ENCODE results near the gene RCSD1.

RCSD1 gene

DNA sequence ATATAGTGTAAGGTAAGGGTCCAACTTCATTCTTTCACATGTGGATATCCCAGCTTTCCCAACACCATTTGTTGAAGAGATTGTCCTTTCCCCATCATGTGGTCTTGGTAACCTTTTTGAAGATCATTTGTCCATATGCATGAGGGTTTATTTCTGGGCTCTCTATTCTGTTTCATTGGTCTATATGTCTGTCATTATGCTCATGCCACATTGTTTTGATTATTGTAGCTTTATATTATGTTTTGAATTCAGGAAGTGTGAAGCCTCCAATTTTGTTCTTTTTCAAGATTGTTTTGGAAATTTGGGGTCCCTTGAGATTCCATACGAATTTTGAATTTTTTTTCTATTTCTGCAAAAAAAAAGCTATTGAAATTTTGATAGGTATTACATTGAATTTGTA, 15.2 kb upstream of the RCSD1 start:
- Histone ChIP-seq H3K36me3 (replicated peaks) (no peaks in the 10 kb centered on the region), H3K27me3 (replicated peaks) (no peaks in the 10 kb centered on the region), H3K27ac (no peak overlapping the region), H3K4me3 (ENCODE audit: low read depth, low read length) (no peak overlapping the region)
- in situ Hi-C loops (cut with HindIII; ENCODE audit: low pct_ligation_motif_present, low sequenced_read_pairs) = no loop called here
- TF ChIP-seq, protein P1, sequence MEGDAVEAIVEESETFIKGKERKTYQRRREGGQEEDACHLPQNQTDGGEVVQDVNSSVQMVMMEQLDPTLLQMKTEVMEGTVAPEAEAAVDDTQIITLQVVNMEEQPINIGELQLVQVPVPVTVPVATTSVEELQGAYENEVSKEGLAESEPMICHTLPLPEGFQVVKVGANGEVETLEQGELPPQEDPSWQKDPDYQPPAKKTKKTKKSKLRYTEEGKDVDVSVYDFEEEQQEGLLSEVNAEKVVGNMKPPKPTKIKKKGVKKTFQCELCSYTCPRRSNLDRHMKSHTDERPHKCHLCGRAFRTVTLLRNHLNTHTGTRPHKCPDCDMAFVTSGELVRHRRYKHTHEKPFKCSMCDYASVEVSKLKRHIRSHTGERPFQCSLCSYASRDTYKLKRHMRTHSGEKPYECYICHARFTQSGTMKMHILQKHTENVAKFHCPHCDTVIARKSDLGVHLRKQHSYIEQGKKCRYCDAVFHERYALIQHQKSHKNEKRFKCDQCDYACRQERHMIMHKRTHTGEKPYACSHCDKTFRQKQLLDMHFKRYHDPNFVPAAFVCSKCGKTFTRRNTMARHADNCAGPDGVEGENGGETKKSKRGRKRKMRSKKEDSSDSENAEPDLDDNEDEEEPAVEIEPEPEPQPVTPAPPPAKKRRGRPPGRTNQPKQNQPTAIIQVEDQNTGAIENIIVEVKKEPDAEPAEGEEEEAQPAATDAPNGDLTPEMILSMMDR (IDR thresholded peaks at IDR 0.05; ENCODE audit: low read depth, low read length, missing control alignments) = no peak
- DNase-seq = no peak

DNA sequence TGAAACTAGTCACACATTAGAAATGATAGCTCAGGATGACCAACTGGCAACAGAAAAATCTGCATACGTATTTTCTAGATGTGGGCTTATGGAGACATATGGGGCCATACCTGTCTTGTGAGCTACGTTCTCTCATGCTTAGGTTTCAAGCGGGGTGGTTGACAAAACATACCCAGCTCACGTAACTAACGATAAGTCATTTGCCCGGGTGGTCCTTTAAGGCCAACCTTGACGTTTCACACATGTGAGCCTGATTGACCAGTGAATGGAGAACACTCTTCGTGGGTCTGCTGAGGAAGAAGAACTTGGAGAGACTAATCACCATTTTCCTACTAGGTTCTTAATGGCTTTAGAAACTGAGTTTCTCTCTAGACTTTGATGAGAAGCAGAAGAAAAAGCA, 13.5 kb upstream of the RCSD1 start:
- in situ Hi-C loops (cut with HindIII; ENCODE audit: low pct_ligation_motif_present, low sequenced_read_pairs) = no loop called here
- DNase-seq = no peak
- TF ChIP-seq, protein P1 (IDR thresholded peaks at IDR 0.05; ENCODE audit: low read depth, low read length, missing control alignments) = no peak
- no peak overlapping the region for H3K27ac ChIP-seq
- no peaks in the 10 kb centered on the region for H3K27me3 ChIP-seq (replicated peaks)
- H3K36me3 ChIP-seq (replicated peaks) = no peaks in the 10 kb centered on the region
- H3K4me3 ChIP-seq (ENCODE audit: low read depth, low read length) = no peak overlapping the region

DNA sequence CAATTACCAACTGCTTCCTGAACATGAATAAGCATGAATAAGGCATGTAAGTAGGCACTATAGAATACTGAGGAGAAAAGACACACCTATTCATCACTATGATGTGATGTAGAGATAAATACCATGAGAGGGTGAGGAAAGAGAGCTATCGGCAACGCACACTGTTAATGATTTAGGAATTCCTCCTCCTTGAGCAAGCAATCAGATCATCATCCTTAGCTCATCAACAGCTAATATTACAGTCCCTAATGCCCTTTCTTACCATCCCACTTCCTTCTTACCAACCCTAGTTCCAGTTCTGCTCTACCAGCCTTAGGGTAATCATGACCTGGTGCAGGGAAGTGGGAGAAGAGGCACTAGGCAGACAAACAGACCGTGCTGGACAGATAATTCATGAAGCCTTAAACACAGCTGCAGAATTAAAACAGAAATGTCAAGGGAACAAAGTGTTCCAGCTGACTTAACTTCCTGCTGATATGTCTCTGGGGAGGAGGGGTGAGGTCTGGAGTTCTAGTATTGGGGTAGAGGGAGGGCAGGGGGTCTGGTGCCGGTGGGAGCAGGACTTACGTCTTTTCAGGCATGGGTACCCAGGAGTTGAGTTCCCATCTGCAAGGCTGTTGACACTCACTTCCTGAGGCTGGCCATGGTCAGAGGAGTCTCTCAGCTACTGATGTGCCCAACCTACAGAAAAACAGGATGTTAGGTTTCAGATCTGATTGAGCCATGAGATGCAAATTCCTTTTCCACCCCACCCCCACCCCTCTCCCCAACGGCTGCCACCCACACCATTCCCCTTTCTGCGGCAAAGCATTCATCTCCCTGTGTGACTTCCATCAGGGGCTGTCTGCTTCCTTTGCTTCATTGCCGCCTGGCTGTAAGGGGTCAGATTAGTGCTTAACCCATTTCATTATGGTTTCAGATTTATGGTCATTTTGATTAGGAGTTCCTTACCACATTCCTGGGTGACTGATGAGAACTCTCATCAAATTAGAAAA, 12.6 kb upstream of the RCSD1 start:
- no peaks in the 10 kb centered on the region for H3K36me3 ChIP-seq (replicated peaks)
- peak; percentile 54 for DNase-seq
- in situ Hi-C loops (cut with HindIII; ENCODE audit: low pct_ligation_motif_present, low sequenced_read_pairs) = no loop called here
- H3K27me3 ChIP-seq (replicated peaks) = no peaks in the 10 kb centered on the region
- TF ChIP-seq, protein P1 (IDR thresholded peaks at IDR 0.05; ENCODE audit: low read depth, low read length, missing control alignments) = no peak
- no peak overlapping the region for H3K4me3 ChIP-seq (ENCODE audit: low read depth, low read length)
- no peak overlapping the region for H3K27ac ChIP-seq

DNA sequence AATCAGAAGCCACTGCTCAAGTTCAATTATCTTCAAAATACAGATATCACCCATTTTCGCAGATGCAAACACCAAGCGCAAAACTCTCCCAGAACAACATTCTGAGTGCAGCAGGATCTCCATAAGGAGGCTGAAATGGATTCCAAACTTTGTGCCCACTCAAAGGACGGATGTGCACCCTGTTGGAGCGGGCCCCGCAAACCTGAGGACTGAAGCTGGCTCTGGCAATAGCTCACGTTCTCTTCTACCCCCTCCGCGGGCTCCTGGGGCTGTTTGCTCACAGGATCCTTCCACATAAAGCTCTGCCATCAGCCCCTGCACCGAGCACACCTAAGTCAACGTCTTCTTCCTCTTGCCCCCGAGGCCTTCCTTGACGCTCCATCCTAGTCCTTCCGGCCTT, 11.7 kb upstream of the RCSD1 start:
- no peaks in the 10 kb centered on the region for H3K36me3 ChIP-seq (replicated peaks)
- no peak overlapping the region for H3K27ac ChIP-seq
- H3K27me3 ChIP-seq (replicated peaks) = no peaks in the 10 kb centered on the region
- no peak for DNase-seq
- in situ Hi-C loops (cut with HindIII; ENCODE audit: low pct_ligation_motif_present, low sequenced_read_pairs) = no loop called here
- TF ChIP-seq, protein P1 (IDR thresholded peaks at IDR 0.05; ENCODE audit: low read depth, low read length, missing control alignments) = no peak
- H3K4me3 ChIP-seq (ENCODE audit: low read depth, low read length) = no peak overlapping the region

DNA sequence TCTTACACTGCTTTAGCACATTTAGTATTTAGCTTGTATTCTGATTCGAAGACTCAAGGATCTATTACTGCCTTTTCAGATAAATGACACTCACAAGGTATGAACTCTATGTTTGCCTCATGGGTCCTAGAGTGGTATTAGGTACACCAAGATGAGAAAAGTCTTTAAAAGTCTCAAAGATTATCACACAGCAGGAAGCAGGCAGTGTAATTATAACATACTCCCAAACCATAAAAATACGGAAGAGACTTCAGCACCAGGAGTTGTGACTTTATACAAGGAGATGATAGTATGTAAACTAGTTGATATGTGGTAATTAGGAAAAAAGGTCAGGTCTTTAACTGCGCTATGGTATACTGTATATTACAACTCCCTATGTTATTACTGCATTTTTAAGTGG, 11.2 kb upstream of the RCSD1 start:
- no peaks in the 10 kb centered on the region for H3K36me3 ChIP-seq (replicated peaks)
- H3K27ac ChIP-seq = no peak overlapping the region
- no peak for DNase-seq
- TF ChIP-seq, protein P1 (IDR thresholded peaks at IDR 0.05; ENCODE audit: low read depth, low read length, missing control alignments) = no peak
- in situ Hi-C loops (cut with HindIII; ENCODE audit: low pct_ligation_motif_present, low sequenced_read_pairs) = no loop called here
- no peaks in the 10 kb centered on the region for H3K27me3 ChIP-seq (replicated peaks)
- no peak overlapping the region for H3K4me3 ChIP-seq (ENCODE audit: low read depth, low read length)
